HepG2 (cell line): Measurements from ENCODE around the gene PRR36. TPM values are rescaled to one million over a fixed set of nuclear protein-coding genes. Genes with fewer than 3 reads are reported as not detected.
A peak's percentile ranks its signal among the peaks of the same experiment; 100 is the strongest.

Experiments used
- ARNT ChIP-seq: fragments of 450-650 bp; IDR thresholded peaks from 2 replicates; pipeline ENCODE4 v1.6.1; 2017
- ATF4 ChIP-seq, 2 experiments: fragments of 450-650 bp in 1 of 2; sonication (generic) in 1 of 2; formaldehyde crosslinking; IDR thresholded peaks; 2 replicates each; pipeline versions ENCODE4 v1.5.0 to v1.8.0; 2020 to 2022; ENCODE audit warnings: mild to moderate bottlenecking in 1 of 2, missing genetic modification reagents in 1 of 2
- CBX1 ChIP-seq: IDR thresholded peaks from one replicate; pipeline ENCODE4 v1.6.1; 2016; ENCODE audit warnings: antibody characterized with exemption, low read depth
- DDIT3 ChIP-seq: sonication (generic); formaldehyde crosslinking; IDR thresholded peaks from 2 replicates; pipeline ENCODE4 v1.4.0; 2020; ENCODE audit warnings: mild to moderate bottlenecking, missing genetic modification reagents
- DMTF1 ChIP-seq: sonication (generic); formaldehyde crosslinking; IDR thresholded peaks from 2 replicates; pipeline ENCODE4 v1.4.0; 2020; ENCODE audit warnings: mild to moderate bottlenecking, missing genetic modification reagents
- IKZF4 ChIP-seq: sonication (generic); formaldehyde crosslinking; IDR thresholded peaks from 2 replicates; pipeline ENCODE4 v1.5.1; 2020; ENCODE audit warnings: borderline replicate concordance, mild to moderate bottlenecking, low read depth, missing genetic modification reagents; ENCODE audit errors: not compliant biosample characterization
- ISX ChIP-seq: sonication (generic); formaldehyde crosslinking; conservative IDR thresholded peaks from 2 replicates; pipeline ENCODE4 v1.5.0; 2020; ENCODE audit warnings: missing genetic modification reagents
- LCORL ChIP-seq, 2 experiments: fragments of 450-650 bp in 1 of 2; sonication (generic) in 1 of 2; formaldehyde crosslinking in 1 of 2; IDR thresholded peaks; 2 replicates each; pipeline versions ENCODE4 v1.5.0 to v1.6.1; 2017 to 2020; ENCODE audit warnings: antibody characterized with exemption in 1 of 2, missing genetic modification reagents in 1 of 2
- PBX3 ChIP-seq: sonication (generic); formaldehyde crosslinking; IDR thresholded peaks from 2 replicates; pipeline ENCODE4 v1.8.1; 2023; ENCODE audit warnings: missing genetic modification reagents, inconsistent platforms, borderline replicate concordance
- PHB2 ChIP-seq: fragments of 450-650 bp; IDR thresholded peaks from 2 replicates; pipeline ENCODE4 v1.6.1; 2018; ENCODE audit not compliant: partially characterized antibody
- TOE1 ChIP-seq: sonication (generic); formaldehyde crosslinking; IDR thresholded peaks from 2 replicates; pipeline ENCODE4 v1.4.0; 2020; ENCODE audit warnings: mild to moderate bottlenecking, missing genetic modification reagents
- ZBED4 ChIP-seq: sonication (generic); formaldehyde crosslinking; IDR thresholded peaks from 2 replicates; pipeline ENCODE4 v1.4.0; 2020; ENCODE audit warnings: missing genetic modification reagents, borderline replicate concordance
- ZBTB3 ChIP-seq: sonication (generic); formaldehyde crosslinking; IDR thresholded peaks from 2 replicates; pipeline ENCODE4 v1.4.0; 2020; ENCODE audit warnings: low read depth, mild to moderate bottlenecking, moderate library complexity, missing genetic modification reagents, borderline replicate concordance
- ZNF3 ChIP-seq: IDR thresholded peaks from 2 replicates; pipeline ENCODE4 v1.7.0; 2017; ENCODE audit warnings: inconsistent platforms
- ZNF510 ChIP-seq: sonication (generic); formaldehyde crosslinking; IDR thresholded peaks from 2 replicates; pipeline ENCODE4 v1.4.0; 2020; ENCODE audit warnings: low read depth, mild to moderate bottlenecking, missing genetic modification reagents
- polyA plus RNA-seq, 8 experiments: library from polyadenylated mRNA; depleted of rRNA in 3 of 8; stranded (reverse) in 7 of 8; unstranded in 1 of 8; fragments of >200 nt; fragmentation: Illumina TruSeq in 4 of 8; extraction: Trizol in 4 of 8; gene quantifications; 2 replicates each; pipeline versions ENCODE4 v1.2.1 to v1.2.3, GENCODE V29; 2011 to 2016; ENCODE audit warnings: low read depth in 4 of 8, missing spikeins in 1 of 8, mixed read lengths in 1 of 8; ENCODE audit not compliant: insufficient read depth in 1 of 8
- total RNA-seq, 5 experiments: library from RNA; depleted of rRNA; stranded (reverse); fragments of >200 nt; fragmentation: Illumina TruSeq; extraction: Trizol; gene quantifications; 2 replicates each; pipeline ENCODE4 v1.2.3, GENCODE V29; 2016; ENCODE audit warnings: low read depth in 1 of 5
- TF ChIP-seq, protein P1 (sequence below): sonication (generic); formaldehyde crosslinking; IDR thresholded peaks from 2 replicates; pipeline ENCODE4 v1.5.0; 2020; ENCODE audit warnings: missing genetic modification reagents
- TF ChIP-seq, protein P2 (sequence below): sonication (generic); formaldehyde crosslinking; IDR thresholded peaks from 2 replicates; pipeline ENCODE4 v1.8.0; 2023; ENCODE audit warnings: mild to moderate bottlenecking, missing genetic modification reagents

PRR36 gene
- total and polyA plus RNA-seq, 2 of the 13 experiments (the other 11 are each of a cell fraction or from before 2014, with no cell fraction given): 0.07 to 0.17 TPM

GRCh38 chr19:7888145-7888825 lies 14.1 kb upstream of the PRR36 start, which contains the start of gene LRRC8E (continued):
- no peak for TF ChIP-seq IKZF4 (CRISPR knock-in tag)
- no peak for TF ChIP-seq DMTF1
- TF ChIP-seq ATF4 (CRISPR knock-in tag; IDR thresholded peaks at IDR 0.05): no peak
- TF ChIP-seq, protein P1, sequence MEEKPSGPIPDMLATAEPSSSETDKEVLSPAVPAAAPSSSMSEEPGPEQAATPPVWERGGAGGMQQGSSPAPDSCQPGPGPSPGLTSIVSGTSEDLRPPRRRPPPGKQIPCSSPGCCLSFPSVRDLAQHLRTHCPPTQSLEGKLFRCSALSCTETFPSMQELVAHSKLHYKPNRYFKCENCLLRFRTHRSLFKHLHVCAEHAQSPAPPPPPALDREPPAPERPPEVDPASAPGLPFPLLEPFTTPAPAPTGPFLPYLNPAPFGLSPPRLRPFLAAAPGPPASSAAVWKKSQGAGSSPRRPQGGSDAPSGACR (CRISPR knock-in tag): no peak
- TF ChIP-seq, protein P2, sequence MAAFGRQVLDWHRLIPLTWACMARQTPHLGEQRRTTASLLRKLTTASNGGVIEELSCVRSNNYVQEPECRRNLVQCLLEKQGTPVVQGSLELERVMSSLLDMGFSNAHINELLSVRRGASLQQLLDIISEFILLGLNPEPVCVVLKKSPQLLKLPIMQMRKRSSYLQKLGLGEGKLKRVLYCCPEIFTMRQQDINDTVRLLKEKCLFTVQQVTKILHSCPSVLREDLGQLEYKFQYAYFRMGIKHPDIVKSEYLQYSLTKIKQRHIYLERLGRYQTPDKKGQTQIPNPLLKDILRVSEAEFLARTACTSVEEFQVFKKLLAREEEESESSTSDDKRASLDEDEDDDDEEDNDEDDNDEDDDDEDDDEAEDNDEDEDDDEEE (CRISPR knock-in tag): no peak
- TF ChIP-seq CBX1: no peak
- no peak for TF ChIP-seq ARNT
- no peak for TF ChIP-seq ZNF3
- no peak for TF ChIP-seq ISX (CRISPR knock-in tag)
- no peak for TF ChIP-seq PHB2
- 0 out of 2 replicates have a peak, but pooled peaks have one; percentile 36 for TF ChIP-seq PBX3 (CRISPR knock-in tag)
- TF ChIP-seq LCORL (IDR thresholded peaks at IDR 0.05): no peak
- no peak for TF ChIP-seq LCORL (CRISPR knock-in tag; IDR thresholded peaks at IDR 0.05)
- no peak for TF ChIP-seq DDIT3
- no peak for TF ChIP-seq ZNF510 (CRISPR knock-in tag)
- TF ChIP-seq ZBED4 (CRISPR knock-in tag): peak; percentile 84; the same call in 1 of the 2 replicates
- no peak for TF ChIP-seq TOE1 (CRISPR knock-in tag)
- no peak for TF ChIP-seq ZBTB3 (CRISPR knock-in tag)
